Adipocyte (in vitro differentiated cells): ENCODE measurements around the gene MYOM1.
A peak's percentile ranks its signal among the peaks of the same experiment; 100 is the strongest.

ENCODE experiments used
- DNase-seq: peaks from one replicate; pipeline ENCODE4 v3.0.0-alpha.2; 2015; ENCODE audit warnings: low read depth
- H3K27me3 ChIP-seq: replicated peaks from 2 replicates; pipeline ENCODE4 v1.7.0; 2013; ENCODE audit warnings: mild to moderate bottlenecking, low read length, moderate library complexity; ENCODE audit not compliant: control insufficient read depth, insufficient read depth
- H3K36me3 ChIP-seq: 2 replicates; pipeline ENCODE4 v1.7.0; 2013; ENCODE audit warnings: low read length, mild to moderate bottlenecking, moderate library complexity; ENCODE audit not compliant: control insufficient read depth, insufficient read depth, severe bottlenecking
- H3K4me1 ChIP-seq: 2 replicates; pipeline ENCODE4 v1.7.0; 2013; ENCODE audit warnings: mild to moderate bottlenecking, low read length, moderate library complexity; ENCODE audit not compliant: control insufficient read depth, insufficient read depth
- H3K4me3 ChIP-seq: 2 replicates; pipeline ENCODE4 v1.7.0; 2013; ENCODE audit warnings: mild to moderate bottlenecking, low read length, moderate library complexity
- H3K9ac ChIP-seq: 2 replicates; pipeline ENCODE4 v1.7.0; 2013; ENCODE audit warnings: mild to moderate bottlenecking, low read length, moderate library complexity
- H3K9me3 ChIP-seq: 2 replicates; pipeline ENCODE4 v1.7.0; 2013; ENCODE audit warnings: mild to moderate bottlenecking, low read length, moderate library complexity; ENCODE audit not compliant: control insufficient read depth

Gene MYOM1

GRCh38 chr18:3046216-3046808 is 173.5 kb downstream of the MYOM1 start:
- H3K36me3 ChIP-seq, result no peaks in the 10 kb centered on the region
- H3K9me3 ChIP-seq, result no peaks in the 10 kb centered on the region
- H3K27me3 ChIP-seq, result no peaks in the 10 kb centered on the region
- H3K9ac ChIP-seq, result no peak overlapping the region
- no peaks in the 10 kb centered on the region for H3K4me1 ChIP-seq
- no peak for DNase-seq
- H3K4me3 ChIP-seq, result no peak overlapping the region

DNA sequence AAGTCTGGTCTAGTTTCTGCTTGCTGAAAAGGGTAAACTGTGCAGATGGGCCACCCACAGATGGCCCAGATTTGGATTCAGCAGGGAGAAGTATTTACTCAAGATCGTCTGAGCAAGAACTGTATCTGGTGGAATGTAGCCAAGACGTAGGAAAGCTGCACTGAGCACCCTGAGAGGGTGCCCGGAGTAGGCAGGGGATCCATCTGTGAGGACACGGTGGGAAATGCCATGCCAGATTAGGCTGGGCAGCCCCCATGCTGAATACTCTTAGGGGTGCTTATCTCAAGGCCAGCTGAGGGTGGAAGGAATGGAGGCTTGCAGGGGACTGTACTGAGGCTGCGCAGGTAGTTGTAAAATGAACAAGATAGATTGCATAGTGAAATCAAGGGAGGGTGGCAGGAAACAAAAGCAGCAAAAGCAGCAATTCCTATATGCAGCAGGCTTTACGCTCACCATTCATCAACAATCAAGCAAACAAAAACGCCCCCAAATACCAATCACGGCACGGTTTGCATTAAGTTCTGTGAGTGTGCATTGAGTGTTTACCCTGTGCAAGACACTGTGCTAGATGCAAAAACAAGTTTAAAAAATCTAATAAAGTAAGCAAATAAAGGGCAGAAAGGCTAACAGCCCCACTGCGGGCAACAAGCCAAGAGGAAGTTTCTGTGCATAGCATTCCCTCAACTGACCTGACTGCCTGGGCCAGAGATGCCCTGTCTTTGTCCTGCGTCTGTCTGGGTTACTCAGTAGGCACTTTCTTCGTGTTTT is 174.7 kb downstream of the MYOM1 start:
- Histone ChIP-seq H3K9me3 (no peaks in the 10 kb centered on the region), H3K27me3 (no peaks in the 10 kb centered on the region), H3K4me1 (no peaks in the 10 kb centered on the region), H3K36me3 (no peaks in the 10 kb centered on the region), H3K4me3 (no peak overlapping the region), H3K9ac (no peak overlapping the region)
- DNase-seq, result no peak

GRCh38 chr18:3042379-3042778 is 177.4 kb downstream of the MYOM1 start:
- Histone ChIP-seq H3K4me3 (no peak overlapping the region), H3K9ac (no peak overlapping the region), H3K27me3 (no peaks in the 10 kb centered on the region), H3K36me3 (no peaks in the 10 kb centered on the region), H3K4me1 (peaks cover 4% of the 10 kb centered on the region), H3K9me3 (no peaks in the 10 kb centered on the region)
- no peak for DNase-seq

GRCh38 chr18:3041843-3042242 is 177.9 kb downstream of the MYOM1 start:
- no peaks in the 10 kb centered on the region for H3K27me3 ChIP-seq
- no peak overlapping the region for H3K4me3 ChIP-seq
- DNase-seq, result no peak

DNA sequence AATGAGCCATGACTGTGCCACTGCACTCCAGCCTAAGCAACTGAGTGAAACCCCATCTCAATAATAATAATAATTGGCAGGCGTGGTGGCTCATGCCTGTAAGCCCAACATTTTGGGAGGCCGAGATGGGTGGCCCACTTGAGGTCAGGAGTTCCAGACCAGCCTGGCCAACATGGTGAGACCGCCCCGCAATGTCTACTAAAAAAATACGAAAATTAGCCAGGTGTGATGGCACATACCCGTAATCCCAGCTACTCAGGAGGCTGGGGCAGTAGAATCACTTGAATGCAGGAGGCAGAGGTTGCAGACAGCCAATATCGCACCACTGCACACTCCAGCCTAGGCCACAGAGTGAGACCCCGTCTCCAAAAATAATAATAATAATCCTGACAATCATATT is 178.9 kb downstream of the MYOM1 start:
- no peak for DNase-seq
- Histone ChIP-seq H3K27me3 (no peaks in the 10 kb centered on the region), H3K36me3 (no peaks in the 10 kb centered on the region), H3K4me1 (peaks cover 5% of the 10 kb centered on the region), H3K9ac (no peak overlapping the region), H3K4me3 (no peak overlapping the region), H3K9me3 (no peaks in the 10 kb centered on the region)

More at GRCh38 chr18:3041843-3042242, 177.9 kb downstream of the MYOM1 start:
- Histone ChIP-seq H3K4me1 (peaks cover 5% of the 10 kb centered on the region), H3K36me3 (no peaks in the 10 kb centered on the region), H3K9ac (no peak overlapping the region), H3K9me3 (no peaks in the 10 kb centered on the region)

DNA sequence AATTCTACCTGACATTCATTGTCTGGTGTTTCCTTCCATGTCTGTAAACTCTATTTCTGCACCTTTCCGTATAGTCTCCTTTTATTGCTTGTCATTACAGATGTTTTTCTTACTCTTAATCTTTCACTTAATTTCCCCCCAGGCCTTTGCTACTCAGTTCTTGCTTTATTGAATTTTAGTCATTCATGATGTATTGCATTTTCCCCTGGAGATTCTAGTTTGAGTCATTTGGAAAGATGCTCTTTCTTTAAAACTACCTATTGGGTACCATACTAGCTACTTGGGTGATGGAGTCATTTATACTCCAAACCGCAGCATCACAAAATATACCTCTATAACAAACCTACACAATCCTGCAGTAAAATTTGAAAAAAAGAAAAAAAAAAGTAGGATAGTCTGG is 179.6 kb downstream of the MYOM1 start:
- Histone ChIP-seq H3K4me3 (no peak overlapping the region), H3K9ac (no peak overlapping the region), H3K27me3 (no peaks in the 10 kb centered on the region), H3K4me1 (peaks cover 5% of the 10 kb centered on the region), H3K9me3 (no peaks in the 10 kb centered on the region), H3K36me3 (no peaks in the 10 kb centered on the region)
- no peak for DNase-seq

- no peaks in the 10 kb centered on the region for H3K36me3 ChIP-seq
- peaks cover 5% of the 10 kb centered on the region for H3K4me1 ChIP-seq
- H3K9ac ChIP-seq, result no peak overlapping the region
- DNase-seq, result peak; percentile 75
- no peak overlapping the region for H3K4me3 ChIP-seq
- no peaks in the 10 kb centered on the region for H3K27me3 ChIP-seq
- no peaks in the 10 kb centered on the region for H3K9me3 ChIP-seq
Measured at GRCh38 chr18:3037423-3037915, 182.3 kb downstream of the MYOM1 start.

DNA sequence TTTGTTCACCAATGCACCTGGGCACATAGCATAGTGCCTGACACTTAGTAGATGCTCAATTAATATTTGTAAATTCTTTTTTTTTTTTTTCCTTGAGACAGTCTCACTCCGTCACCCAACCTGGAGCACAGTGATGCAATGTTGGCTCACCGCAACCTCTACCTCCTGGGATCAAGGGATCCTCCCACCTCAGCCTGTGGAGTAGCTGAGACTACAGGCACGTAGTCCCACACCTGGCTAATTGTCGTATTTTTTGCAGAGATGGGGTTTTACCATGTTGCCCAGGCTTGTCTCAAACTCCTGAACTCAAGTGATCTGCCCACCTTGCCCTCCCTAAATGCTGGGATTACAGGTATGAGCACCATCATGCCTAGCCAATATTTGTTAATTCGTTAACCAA is 183.7 kb downstream of the MYOM1 start:
- Histone ChIP-seq H3K9me3 (no peaks in the 10 kb centered on the region), H3K27me3 (no peaks in the 10 kb centered on the region), H3K9ac (no peak overlapping the region), H3K4me1 (peaks cover 5% of the 10 kb centered on the region), H3K4me3 (no peak overlapping the region), H3K36me3 (no peaks in the 10 kb centered on the region)
- no peak for DNase-seq

- Histone ChIP-seq H3K27me3 (no peaks in the 10 kb centered on the region), H3K9me3 (no peaks in the 10 kb centered on the region), H3K36me3 (no peaks in the 10 kb centered on the region), H3K4me1 (peaks cover 5% of the 10 kb centered on the region), H3K9ac (no peak overlapping the region), H3K4me3 (no peak overlapping the region)
- no peak for DNase-seq
Measured at GRCh38 chr18:3035635-3036034, 184.1 kb downstream of the MYOM1 start.

DNA sequence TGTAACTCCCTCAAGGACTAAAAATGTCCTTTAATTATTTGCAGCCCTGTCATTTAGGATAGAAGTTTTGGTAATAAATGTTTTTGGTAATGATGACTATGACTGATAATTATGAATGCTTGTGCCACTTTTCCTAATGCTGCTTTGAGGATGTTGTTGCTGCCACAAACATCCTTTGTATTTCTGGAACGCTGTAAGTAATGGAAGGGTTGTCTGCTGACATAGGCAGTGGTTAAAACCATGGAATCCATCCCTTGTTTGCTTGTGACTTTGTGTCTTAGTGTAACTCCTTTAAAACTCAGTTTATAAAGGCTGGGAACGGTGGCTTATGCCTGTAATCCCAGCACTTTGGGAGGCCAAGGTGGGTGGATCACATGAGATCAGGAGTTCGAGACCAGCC is 187.0 kb downstream of the MYOM1 start:
- DNase-seq, result no peak
- Histone ChIP-seq H3K27me3 (no peaks in the 10 kb centered on the region), H3K4me3 (no peak overlapping the region), H3K36me3 (no peaks in the 10 kb centered on the region), H3K9me3 (no peaks in the 10 kb centered on the region), H3K9ac (no peak overlapping the region), H3K4me1 (peaks cover 4% of the 10 kb centered on the region)

DNA sequence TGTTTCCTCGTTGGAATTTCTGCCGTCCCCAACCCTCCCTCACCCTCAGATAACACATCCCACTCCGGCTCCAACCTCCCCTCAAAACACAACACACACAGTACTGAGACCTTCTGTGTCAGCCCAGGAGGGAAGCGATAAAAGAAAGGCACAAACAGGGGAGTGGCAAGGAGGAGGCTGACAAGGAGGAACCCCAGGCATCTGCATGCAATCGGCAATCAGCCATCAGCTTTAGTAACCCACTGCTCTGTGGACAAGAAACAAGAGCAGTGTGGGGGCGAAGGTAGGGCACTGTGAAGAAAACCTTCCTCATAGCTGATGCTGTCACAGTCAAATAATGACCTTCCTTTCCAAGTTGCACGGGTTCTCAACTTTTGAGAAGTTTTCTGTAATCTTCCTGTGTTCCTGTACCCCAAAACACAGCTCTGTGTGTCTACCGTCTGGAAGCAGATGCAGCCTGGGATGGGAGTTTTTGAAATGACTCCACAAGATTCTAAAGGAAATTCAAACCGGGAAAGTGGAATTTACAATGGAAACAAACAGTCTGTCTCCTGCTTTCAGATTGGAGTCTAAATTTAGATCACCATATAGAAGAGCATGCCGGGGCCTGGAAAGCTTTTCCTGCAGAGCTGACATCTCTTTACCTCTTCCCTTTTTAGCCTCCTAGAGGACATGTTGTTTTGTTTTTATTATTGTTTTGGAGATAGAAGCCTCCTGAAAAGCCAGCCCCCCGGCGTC is 190.4 kb downstream of the MYOM1 start:
- Histone ChIP-seq H3K9me3 (no peaks in the 10 kb centered on the region), H3K27me3 (no peaks in the 10 kb centered on the region), H3K9ac (no peak overlapping the region), H3K4me1 (no peaks in the 10 kb centered on the region), H3K4me3 (no peak overlapping the region), H3K36me3 (no peaks in the 10 kb centered on the region)
- DNase-seq, result peak; percentile 56
